ENCODE data around the gene PCDHA5. TPM values are rescaled to one million over a fixed set of nuclear protein-coding genes. Genes with fewer than 3 reads are reported as not detected.
A peak's percentile ranks its signal among the peaks of the same experiment; 100 is the strongest.

Gene PCDHA5
- total and polyA plus RNA-seq, 5 experiments from 2014 or later: not detected

DNA sequence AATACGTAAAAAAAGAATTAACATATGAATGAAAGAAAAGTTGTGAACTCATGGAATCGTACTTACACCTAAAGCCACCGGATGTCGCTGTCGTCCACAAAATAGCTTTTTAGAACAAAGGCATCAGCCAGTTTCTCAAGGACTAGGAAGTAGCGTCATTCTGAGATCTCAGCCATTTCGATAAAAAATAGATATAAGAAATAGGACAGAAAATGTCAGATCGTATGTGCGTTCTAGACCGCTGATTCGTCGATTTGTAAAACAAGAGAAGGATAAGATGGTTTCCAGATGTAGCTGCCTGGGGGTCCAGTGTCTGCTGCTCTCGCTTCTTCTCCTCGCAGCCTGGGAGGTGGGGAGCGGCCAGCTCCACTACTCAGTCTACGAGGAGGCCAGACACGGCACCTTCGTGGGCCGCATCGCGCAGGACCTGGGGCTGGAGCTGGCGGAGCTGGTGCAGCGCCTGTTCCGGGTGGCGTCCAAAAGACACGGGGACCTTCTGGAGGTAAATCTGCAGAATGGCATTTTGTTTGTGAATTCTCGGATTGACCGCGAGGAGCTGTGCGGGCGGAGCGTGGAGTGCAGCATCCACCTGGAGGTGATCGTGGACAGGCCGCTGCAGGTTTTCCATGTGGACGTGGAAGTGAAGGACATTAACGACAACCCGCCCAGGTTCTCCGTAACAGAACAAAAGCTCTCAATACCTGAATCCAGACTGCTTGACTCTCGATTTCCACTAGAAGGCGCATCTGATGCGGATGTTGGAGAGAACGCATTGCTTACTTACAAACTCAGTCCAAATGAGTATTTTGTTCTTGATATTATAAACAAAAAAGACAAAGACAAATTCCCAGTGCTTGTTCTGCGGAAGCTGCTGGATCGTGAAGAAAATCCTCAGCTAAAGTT is 34.6 kb downstream of the PCDHA5 start, which contains the start of gene PCDHA10:
PCDHA10 (plus strand) TSS at position 126 of the 903 bp plus-strand sequence; CDS start at position 278, 152 bp downstream.
- DNase-seq (no peak), ATAC-seq (no peak)
- Mint-ChIP-seq H3K27ac (no peak within 1 kb of the TSS), H3K4me1 (no peaks in the 10 kb centered on the region), H3K4me3 (no peak within 1 kb of the TSS), H3K9me3 (peaks cover 0 to 46% (median 27%) of the 10 kb centered on the region in 9 donors), H3K27me3 (peaks cover 4 to 47% (median 21%) of the 10 kb centered on the region in 5 donors), H3K36me3 (peaks cover 11 to 18% (median 15%) of the 10 kb centered on the region in 3 donors)
- POLR2A ChIA-PET: no interaction called here

DNA sequence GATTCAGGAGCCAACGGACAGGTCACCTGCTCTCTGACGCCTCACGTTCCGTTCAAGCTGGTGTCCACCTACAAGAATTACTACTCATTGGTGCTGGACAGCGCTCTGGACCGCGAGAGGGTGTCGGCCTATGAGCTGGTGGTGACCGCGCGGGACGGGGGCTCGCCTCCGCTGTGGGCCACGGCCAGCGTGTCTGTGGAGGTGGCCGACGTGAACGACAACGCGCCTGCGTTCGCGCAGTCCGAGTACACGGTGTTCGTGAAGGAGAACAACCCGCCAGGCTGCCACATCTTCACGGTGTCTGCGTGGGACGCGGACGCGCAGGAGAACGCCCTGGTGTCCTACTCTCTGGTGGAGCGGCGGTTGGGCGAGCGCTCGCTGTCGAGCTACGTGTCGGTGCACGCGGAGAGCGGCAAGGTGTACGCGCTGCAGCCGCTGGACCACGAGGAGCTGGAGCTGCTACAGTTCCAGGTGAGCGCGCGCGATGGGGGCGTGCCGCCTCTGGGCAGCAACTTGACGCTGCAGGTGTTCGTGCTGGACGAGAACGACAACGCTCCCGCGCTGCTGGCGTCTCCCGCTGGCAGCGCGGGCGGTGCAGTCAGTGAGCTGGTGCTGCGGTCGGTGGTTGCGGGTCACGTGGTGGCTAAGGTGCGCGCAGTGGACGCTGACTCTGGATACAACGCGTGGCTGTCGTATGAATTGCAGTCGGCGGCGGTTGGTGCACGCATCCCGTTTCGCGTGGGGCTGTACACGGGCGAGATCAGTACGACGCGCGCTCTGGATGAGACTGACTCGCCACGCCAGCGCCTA is 36.0 kb downstream of the PCDHA5 start:
- peaks cover 0 to 53% (median 39%) of the 10 kb centered on the region in 9 donors for H3K9me3 Mint-ChIP-seq
- POLR2A ChIA-PET: no interaction called here
- H3K27ac Mint-ChIP-seq: peak overlapping the region in 1 of 10 donors; percentile 40
- H3K27me3 Mint-ChIP-seq: peaks cover 8 to 56% (median 27%) of the 10 kb centered on the region in 5 donors
- no peak overlapping the region for H3K4me3 Mint-ChIP-seq
- H3K36me3 Mint-ChIP-seq: peaks cover 11 to 27% (median 18%) of the 10 kb centered on the region in 3 donors
- DNase-seq (no peak), ATAC-seq (no peak)
- H3K4me1 Mint-ChIP-seq: no peaks in the 10 kb centered on the region

DNA sequence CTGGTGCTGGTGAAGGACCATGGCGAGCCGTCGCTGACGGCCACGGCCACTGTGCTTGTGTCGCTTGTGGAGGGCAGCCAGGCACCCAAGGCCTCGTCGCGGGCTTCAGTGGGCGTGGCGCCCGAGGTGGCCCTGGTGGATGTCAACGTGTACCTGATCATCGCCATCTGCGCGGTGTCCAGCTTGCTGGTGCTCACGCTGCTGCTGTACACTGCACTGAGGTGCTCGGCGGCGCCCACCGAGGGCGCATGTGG is 36.5 kb downstream of the PCDHA5 start:
- ATAC-seq (no peak), DNase-seq (no peak)
- Mint-ChIP-seq H3K4me3 (no peak overlapping the region), H3K4me1 (no peaks in the 10 kb centered on the region), H3K9me3 (peaks cover 0 to 49% (median 38%) of the 10 kb centered on the region in 9 donors), H3K27ac (peak overlapping the region in 1 of 10 donors; percentile 40), H3K36me3 (peaks cover 11 to 27% (median 18%) of the 10 kb centered on the region in 3 donors), H3K27me3 (peaks cover 8 to 51% (median 26%) of the 10 kb centered on the region in 5 donors)
- POLR2A ChIA-PET: no interaction called here

DNA sequence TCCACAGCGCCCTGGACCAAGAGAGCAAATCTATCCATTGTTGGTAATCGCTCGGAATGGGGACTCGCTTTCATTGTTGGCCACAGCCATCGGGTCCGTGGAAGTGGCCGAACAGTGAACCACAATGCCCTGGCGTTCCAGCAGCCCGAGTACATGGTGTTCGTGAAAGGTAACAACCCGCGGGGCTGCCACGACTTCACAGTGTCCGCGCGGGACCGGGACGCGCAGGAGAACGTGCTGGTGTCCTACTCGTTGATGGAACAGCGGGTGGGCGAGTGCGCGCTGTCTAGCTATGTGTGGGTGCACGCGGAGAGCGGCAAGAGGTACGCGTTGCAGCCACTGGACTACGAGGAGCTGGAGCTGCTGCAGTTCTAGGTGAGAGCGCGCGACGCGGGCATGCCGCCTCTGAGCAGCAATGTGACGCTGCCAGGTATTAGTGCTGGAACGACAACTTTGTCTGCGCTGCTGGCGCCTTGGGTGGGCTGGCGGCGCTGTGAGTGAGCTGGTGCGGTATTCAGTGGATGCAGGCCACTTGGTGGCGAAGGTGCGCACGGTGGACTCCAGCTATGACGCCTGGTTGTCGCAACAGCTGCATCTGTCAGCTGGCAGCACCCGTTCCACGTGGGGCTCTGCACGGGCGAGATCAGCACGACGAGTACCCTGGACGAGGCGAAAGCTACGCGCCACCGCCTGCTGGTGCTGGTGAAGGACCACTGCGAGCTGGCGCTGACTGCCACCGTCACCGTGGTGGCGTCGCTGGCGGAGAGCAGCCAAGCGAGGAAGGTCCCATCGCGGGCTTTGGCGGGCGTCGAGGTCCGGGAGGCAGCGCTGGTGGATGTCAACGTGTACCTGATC is 41.3 kb downstream of the PCDHA5 start:
- no peaks in the 10 kb centered on the region for H3K4me1 Mint-ChIP-seq
- peaks cover 0 to 16% (median 6%) of the 10 kb centered on the region in 3 donors for H3K36me3 Mint-ChIP-seq
- H3K9me3 Mint-ChIP-seq: peaks cover 0 to 43% (median 29%) of the 10 kb centered on the region in 9 donors
- no peak for ATAC-seq
- no peak overlapping the region for H3K4me3 Mint-ChIP-seq
- peaks cover 15 to 48% (median 23%) of the 10 kb centered on the region in 5 donors for H3K27me3 Mint-ChIP-seq
- POLR2A ChIA-PET: no interaction called here
- H3K27ac Mint-ChIP-seq: no peak overlapping the region
- DNase-seq: no peak

DNA sequence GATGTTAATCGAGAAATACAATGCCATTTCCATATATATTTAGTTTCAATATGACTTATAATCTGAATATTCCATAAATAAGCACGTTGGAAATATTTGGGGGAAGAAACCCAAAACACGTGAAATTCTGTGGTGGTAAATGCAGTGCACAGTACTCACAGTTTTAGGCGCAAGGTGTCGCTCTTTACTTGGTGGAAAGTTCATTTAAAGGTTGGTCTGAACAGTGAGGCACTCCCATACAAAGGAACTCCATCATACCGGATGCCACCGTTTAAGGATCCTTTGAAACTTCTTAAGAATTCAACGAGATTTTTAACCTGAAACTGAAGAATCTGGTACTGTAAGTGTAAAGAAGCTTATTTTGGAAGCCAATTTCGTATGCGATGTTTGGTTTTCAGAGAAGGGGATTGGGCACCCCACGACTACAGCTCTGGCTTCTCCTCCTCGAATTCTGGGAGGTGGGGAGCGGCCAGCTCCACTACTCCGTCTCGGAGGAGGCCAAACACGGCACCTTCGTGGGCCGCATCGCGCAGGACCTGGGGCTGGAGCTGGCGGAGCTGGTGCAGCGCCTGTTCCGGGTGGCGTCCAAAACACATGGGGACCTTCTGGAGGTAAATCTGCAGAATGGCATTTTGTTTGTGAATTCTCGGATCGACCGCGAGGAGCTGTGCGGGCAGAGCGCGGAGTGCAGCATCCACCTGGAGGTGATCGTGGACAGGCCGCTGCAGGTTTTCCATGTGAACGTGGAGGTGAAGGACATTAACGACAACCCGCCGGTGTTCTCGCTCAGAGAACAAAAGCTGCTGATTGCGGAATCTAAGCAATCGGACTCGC is 47.5 kb downstream of the PCDHA5 start, which contains the start of gene PCDHA11:
PCDHA11 (plus strand) TSS at position 237 of the 834 bp plus-strand sequence; CDS start at position 384, 147 bp downstream.
- peaks cover 0 to 1% (median 0%) of the 10 kb centered on the region in 4 donors for H3K4me1 Mint-ChIP-seq
- H3K9me3 Mint-ChIP-seq: peaks cover 0 to 52% (median 20%) of the 10 kb centered on the region in 9 donors
- H3K27ac Mint-ChIP-seq: no peak within 1 kb of the TSS
- peaks cover 11 to 50% (median 23%) of the 10 kb centered on the region in 5 donors for H3K27me3 Mint-ChIP-seq
- ATAC-seq: no peak
- DNase-seq: no peak
- peaks cover 8 to 12% (median 12%) of the 10 kb centered on the region in 3 donors for H3K36me3 Mint-ChIP-seq
- no peak within 1 kb of the TSS for H3K4me3 Mint-ChIP-seq
- POLR2A ChIA-PET: no interaction called here

DNA sequence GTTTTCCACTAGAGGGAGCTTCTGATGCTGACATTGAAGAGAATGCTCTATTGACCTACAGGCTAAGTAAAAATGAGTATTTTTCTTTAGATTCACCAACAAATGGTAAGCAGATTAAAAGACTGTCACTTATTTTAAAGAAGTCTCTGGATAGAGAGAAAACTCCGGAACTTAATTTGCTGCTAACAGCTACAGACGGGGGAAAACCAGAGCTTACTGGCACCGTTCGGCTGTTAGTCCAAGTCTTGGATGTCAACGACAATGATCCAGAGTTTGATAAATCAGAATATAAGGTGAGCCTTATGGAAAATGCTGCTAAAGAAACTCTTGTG is 48.1 kb downstream of the PCDHA5 start:
- no peak for DNase-seq
- Mint-ChIP-seq H3K9me3 (peaks cover 0 to 55% (median 20%) of the 10 kb centered on the region in 9 donors), H3K36me3 (peaks cover 8 to 17% (median 15%) of the 10 kb centered on the region in 3 donors), H3K4me1 (peaks cover 0 to 1% (median 0%) of the 10 kb centered on the region in 4 donors), H3K27ac (no peak overlapping the region), H3K4me3 (no peak overlapping the region), H3K27me3 (peaks cover 13 to 50% (median 27%) of the 10 kb centered on the region in 5 donors)
- POLR2A ChIA-PET: no interaction called here
- ATAC-seq: no peak

DNA sequence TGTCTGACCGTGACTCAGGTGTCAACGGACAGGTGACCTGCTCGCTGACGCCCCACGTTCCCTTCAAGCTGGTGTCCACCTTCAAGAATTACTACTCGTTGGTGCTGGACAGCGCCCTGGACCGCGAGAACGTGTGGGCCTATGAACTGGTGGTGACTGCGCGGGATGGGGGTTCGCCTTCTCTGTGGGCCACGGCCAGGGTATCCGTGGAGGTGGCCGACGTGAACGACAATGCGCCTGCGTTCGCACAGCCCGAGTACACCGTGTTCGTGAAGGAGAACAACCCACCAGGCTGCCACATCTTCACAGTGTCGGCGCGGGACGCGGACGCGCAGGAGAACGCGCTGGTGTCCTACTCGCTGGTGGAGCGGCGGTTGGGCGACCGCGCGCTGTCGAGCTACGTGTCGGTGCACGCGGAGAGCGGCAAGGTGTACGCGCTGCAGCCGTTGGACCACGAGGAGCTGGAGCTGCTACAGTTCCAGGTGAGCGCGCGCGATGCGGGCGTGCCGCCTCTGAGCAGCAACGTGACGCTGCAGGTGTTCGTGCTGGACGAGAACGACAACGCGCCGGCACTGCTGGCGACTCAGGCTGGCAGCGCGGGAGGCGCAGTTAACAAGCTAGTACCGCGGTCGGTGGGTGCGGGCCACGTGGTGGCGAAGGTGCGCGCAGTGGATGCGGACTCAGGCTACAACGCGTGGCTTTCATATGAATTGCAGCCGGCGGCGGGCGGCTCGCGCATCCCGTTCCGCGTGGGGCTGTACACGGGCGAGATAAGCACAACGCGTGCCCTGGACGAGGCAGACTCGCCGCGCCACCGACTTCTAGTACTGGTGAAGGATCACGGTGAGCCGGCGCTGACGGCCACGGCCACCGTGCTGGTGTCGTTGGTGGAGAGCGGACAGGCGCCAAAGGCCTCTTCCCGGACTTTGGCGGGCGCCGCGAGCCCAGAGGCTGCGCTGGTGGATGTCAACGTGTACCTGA is 49.1 kb downstream of the PCDHA5 start:
- H3K27ac Mint-ChIP-seq: no peak overlapping the region
- H3K36me3 Mint-ChIP-seq: peaks cover 8 to 22% (median 21%) of the 10 kb centered on the region in 3 donors
- no peak for ATAC-seq
- H3K4me1 Mint-ChIP-seq: peaks cover 0 to 1% (median 0%) of the 10 kb centered on the region in 4 donors
- H3K27me3 Mint-ChIP-seq: peaks cover 11 to 51% (median 32%) of the 10 kb centered on the region in 5 donors
- H3K4me3 Mint-ChIP-seq: no peak overlapping the region
- POLR2A ChIA-PET: no interaction called here
- DNase-seq: no peak
- peaks cover 0 to 61% (median 26%) of the 10 kb centered on the region in 9 donors for H3K9me3 Mint-ChIP-seq

Other genes with a start within 250 kb of the PCDHA5 start
- 1 to 10 TPM; 4.5 to 4.6 TPM for gene CD14, start 188.4 kb upstream of the PCDHA5 start, total RNA-seq
- gene CD14, start 188.4 kb upstream of the PCDHA5 start, polyA plus RNA-seq: 1 to 10 TPM; 1.5 to 3.1 (median 2.1) TPM
- gene TMCO6, start 182.2 kb upstream of the PCDHA5 start, total RNA-seq: 10 to 100 TPM; 46.3 to 55.8 TPM
- 10 to 100 TPM; 11.5 to 20.5 (median 13.9) TPM for gene TMCO6, start 182.2 kb upstream of the PCDHA5 start, polyA plus RNA-seq
- gene NDUFA2, start 174.0 kb upstream of the PCDHA5 start, total RNA-seq: 10 to 100 TPM; 43.6 to 44.3 TPM
- 100 to 1,000 TPM; 137 to 167 (median 160) TPM for gene NDUFA2, start 174.0 kb upstream of the PCDHA5 start, polyA plus RNA-seq
- gene IK, start 173.8 kb upstream of the PCDHA5 start, total RNA-seq: 100 to 1,000 TPM; 178 TPM
- gene IK, start 173.8 kb upstream of the PCDHA5 start, polyA plus RNA-seq: 100 to 1,000 TPM; 168 to 207 (median 200) TPM
- gene WDR55, start 156.7 kb upstream of the PCDHA5 start, total RNA-seq: 10 to 100 TPM; 46.2 to 47.7 TPM
- gene WDR55, start 156.7 kb upstream of the PCDHA5 start, polyA plus RNA-seq: 10 to 100 TPM in 1 of 3 donors, 1 to 10 TPM in 2; 9.2 to 15.6 (median 9.6) TPM
- gene DND1, start 148.0 kb upstream of the PCDHA5 start, total RNA-seq: 1 to 10 TPM; 3.4 to 3.7 TPM
- gene DND1, start 148.0 kb upstream of the PCDHA5 start, polyA plus RNA-seq: under 1 TPM in 1 of 3 donors, not detected in 2; 0.17 TPM
- 10 to 100 TPM; 83.6 to 84.1 TPM for gene HARS1, start 130.2 kb upstream of the PCDHA5 start, total RNA-seq
- gene HARS1, start 130.2 kb upstream of the PCDHA5 start, polyA plus RNA-seq: 10 to 100 TPM; 63.2 to 77.5 (median 65.3) TPM
- 10 to 100 TPM; 63.5 to 68.0 TPM for gene HARS2, start 130.2 kb upstream of the PCDHA5 start, total RNA-seq
- gene HARS2, start 130.2 kb upstream of the PCDHA5 start, polyA plus RNA-seq: 10 to 100 TPM; 15.4 to 24.6 (median 20.1) TPM
- 10 to 100 TPM; 55.8 to 59.6 TPM for gene ZMAT2, start 121.2 kb upstream of the PCDHA5 start, total RNA-seq
- 10 to 100 TPM; 64.2 to 81.3 (median 77.0) TPM for gene ZMAT2, start 121.2 kb upstream of the PCDHA5 start, polyA plus RNA-seq
- gene PCDHA1, start 35.5 kb upstream of the PCDHA5 start, total RNA-seq: not detected
- not detected for gene PCDHA1, start 35.5 kb upstream of the PCDHA5 start, polyA plus RNA-seq
- gene PCDHA2, start 26.8 kb upstream of the PCDHA5 start, total RNA-seq: not detected
- not detected for gene PCDHA2, start 26.8 kb upstream of the PCDHA5 start, polyA plus RNA-seq
- gene PCDHA3, start 20.6 kb upstream of the PCDHA5 start, total RNA-seq: not detected
- gene PCDHA3, start 20.6 kb upstream of the PCDHA5 start, polyA plus RNA-seq: not detected
- gene PCDHA4, start 14.5 kb upstream of the PCDHA5 start, total RNA-seq: not detected
- not detected for gene PCDHA4, start 14.5 kb upstream of the PCDHA5 start, polyA plus RNA-seq
- gene PCDHA6, start 6.3 kb downstream of the PCDHA5 start, total RNA-seq: not detected
- not detected for gene PCDHA6, start 6.3 kb downstream of the PCDHA5 start, polyA plus RNA-seq
- not detected for gene PCDHA7, start 12.7 kb downstream of the PCDHA5 start, total RNA-seq
- not detected for gene PCDHA7, start 12.7 kb downstream of the PCDHA5 start, polyA plus RNA-seq
- not detected for gene PCDHA8, start 19.6 kb downstream of the PCDHA5 start, total RNA-seq
- gene PCDHA8, start 19.6 kb downstream of the PCDHA5 start, polyA plus RNA-seq: not detected
- not detected for gene PCDHA9, start 26.8 kb downstream of the PCDHA5 start, total RNA-seq
- not detected for gene PCDHA9, start 26.8 kb downstream of the PCDHA5 start, polyA plus RNA-seq
- gene PCDHA10, start 34.3 kb downstream of the PCDHA5 start, total RNA-seq: not detected
- gene PCDHA10, start 34.3 kb downstream of the PCDHA5 start, polyA plus RNA-seq: not detected
- gene PCDHA11, start 47.3 kb downstream of the PCDHA5 start, total RNA-seq: not detected
- gene PCDHA11, start 47.3 kb downstream of the PCDHA5 start, polyA plus RNA-seq: not detected
- gene PCDHA12, start 53.7 kb downstream of the PCDHA5 start, total RNA-seq: not detected
- not detected for gene PCDHA12, start 53.7 kb downstream of the PCDHA5 start, polyA plus RNA-seq
- gene PCDHA13, start 60.5 kb downstream of the PCDHA5 start, total RNA-seq: not detected
- gene PCDHA13, start 60.5 kb downstream of the PCDHA5 start, polyA plus RNA-seq: not detected
- gene PCDHAC1, start 104.7 kb downstream of the PCDHA5 start, total RNA-seq: not detected
- gene PCDHAC1, start 104.7 kb downstream of the PCDHA5 start, polyA plus RNA-seq: not detected
- gene PCDHAC2, start 144.9 kb downstream of the PCDHA5 start, total RNA-seq: not detected
- not detected for gene PCDHAC2, start 144.9 kb downstream of the PCDHA5 start, polyA plus RNA-seq
- not detected for gene PCDHB1, start 229.8 kb downstream of the PCDHA5 start, total RNA-seq
- not detected for gene PCDHB1, start 229.8 kb downstream of the PCDHA5 start, polyA plus RNA-seq